ENCODE measurements around the gene SH3GLB2.
"Not testable (repeated sequence)": the region's sequence is repeated elsewhere in the genome, so short reads cannot be mapped to it uniquely, and the experiment has no call there.

Gene SH3GLB2

DNA sequence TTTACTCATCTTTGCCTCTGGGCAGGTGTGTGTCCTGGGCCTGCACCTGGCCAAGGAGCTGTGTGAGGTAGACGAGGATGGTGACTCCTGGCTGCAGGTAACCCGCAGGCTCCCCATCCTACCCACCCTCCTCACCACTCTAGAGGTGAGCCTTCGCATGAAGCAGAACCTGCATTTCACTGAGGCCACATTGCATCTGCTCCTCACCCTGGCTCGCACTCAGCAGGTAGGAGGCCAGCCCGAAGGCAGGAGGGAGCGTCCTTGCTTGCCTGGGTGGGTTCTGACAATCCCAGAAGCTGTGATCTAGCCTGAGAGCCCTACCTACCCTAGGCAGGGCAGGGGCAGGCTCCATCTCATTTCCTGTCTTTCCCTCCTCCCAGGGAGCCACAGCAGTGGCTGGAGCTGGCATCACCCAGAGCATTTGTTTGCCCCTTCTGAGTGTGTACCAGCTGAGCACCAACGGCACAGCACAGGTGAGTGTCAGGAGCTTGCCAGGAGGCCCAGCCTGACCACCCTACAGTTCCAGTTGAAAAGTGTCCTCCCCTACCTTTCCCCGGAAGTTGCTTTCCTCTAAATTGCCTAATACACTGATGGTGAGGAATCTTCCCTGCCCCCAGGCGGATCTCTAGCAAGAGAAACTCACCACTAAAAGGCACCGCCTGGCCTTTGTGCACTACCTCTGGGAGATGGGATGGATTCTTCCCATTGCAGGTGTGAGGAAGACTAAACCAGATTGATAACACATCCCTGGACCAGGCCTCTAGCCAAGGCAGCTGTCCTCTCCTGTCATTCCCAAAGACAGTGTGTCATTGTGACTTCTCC lies 26.4 kb downstream of the SH3GLB2 start:
- no peak for DNase-seq (ENCODE audit: low read depth in 2 of 2)

DNA sequence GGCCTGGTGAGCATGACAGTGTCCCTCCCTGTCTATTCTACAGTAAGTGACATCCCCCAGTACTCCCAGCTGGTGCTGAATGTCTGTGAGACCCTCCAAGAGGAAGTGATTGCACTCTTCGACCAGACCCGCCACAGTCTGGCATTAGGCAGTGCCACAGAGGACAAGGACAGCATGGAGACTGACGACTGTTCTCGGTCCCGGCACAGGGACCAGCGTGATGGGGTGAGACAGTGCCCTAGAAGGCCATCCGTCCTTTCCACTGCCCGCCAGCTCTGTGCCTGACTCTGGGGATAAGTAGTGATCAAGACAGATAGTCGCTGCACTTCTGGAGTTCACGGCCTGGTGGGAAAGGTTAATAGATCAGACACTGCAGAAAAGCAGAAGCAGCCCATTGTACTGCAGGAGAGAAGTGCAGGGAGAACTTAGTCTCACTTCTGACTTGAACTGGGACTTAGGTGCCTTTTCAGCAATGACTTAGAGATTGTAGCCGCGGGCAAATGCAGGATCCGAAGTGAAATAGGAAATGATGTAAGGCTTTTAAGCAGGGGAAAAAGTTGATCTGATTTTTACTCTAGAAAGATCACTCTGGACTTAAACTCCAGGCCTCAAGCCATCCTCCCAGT lies 28.4 kb downstream of the SH3GLB2 start:
- DNase-seq (ENCODE audit: low read depth in 2 of 2), result no peak

DNA sequence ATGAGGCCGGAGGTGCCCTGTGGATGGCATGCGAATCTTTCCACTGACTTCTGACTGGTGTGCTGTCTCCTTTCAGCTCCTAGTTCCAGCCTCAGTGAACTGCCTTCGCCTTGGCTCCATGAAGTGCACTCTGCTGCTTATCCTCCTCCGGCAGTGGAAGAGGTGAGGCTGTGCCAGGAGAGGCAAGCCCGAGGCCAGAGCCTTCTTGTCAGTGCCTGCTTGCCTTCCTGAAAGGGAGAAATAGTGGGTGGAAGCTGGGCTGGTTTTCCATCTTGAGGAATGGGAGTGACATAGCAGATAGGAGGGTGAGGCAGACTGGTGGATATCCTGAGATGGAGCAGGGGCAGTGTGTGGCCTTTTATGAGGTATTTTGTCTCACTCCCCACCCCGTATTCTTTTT lies 29.7 kb downstream of the SH3GLB2 start:
- no peak for DNase-seq (ENCODE audit: low read depth in 2 of 2)

- DNase-seq (ENCODE audit: low read depth in 2 of 2), result no peak
These were observed 32.3 kb downstream of the SH3GLB2 start for GRCh38 chr9:128995791-128996190.

GRCh38 chr9:128992995-128993394 lies 35.1 kb downstream of the SH3GLB2 start:
- DNase-seq (ENCODE audit: low read depth in 2 of 2), result no peak

DNA sequence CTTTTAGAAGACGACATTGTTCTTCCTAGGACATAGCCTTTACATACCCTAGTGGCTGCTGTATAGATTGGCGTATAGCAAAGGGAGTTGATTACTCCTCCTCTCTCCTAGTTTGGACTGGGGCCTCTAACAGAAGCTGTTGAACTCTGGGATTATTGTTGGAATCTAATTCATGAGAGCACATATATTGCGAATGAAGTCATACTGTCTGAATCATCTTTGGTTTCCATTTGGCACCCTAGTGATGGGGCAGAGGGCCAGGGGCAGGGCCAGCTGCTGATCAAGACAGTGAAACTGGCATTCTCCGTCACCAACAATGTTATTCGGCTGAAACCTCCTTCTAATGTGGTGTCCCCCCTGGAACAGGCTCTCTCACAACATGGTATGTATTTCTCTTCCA lies 40.3 kb downstream of the SH3GLB2 start:
- DNase-seq (ENCODE audit: low read depth in 2 of 2), result no peak

DNA sequence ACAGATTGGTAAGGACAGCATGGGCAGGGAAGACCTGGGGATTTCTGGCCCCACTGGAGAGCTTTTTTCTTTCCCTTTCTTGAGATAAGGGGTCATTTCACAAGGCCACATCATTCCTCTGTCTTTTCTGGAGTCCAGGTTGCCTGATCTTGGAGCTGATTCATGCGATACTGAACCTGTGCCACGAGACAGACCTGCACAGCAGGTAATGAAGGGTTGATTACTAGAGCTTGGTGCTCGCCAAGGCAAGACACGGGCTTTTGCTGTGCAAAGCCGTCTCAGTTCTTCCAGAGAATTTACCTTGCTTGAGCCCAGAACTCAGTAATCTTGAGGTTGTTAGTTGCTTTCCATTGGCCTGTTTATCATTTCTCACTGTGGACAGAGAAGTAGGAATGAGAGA lies 41.5 kb downstream of the SH3GLB2 start:
- no peak for DNase-seq (ENCODE audit: low read depth in 2 of 2)

DNA sequence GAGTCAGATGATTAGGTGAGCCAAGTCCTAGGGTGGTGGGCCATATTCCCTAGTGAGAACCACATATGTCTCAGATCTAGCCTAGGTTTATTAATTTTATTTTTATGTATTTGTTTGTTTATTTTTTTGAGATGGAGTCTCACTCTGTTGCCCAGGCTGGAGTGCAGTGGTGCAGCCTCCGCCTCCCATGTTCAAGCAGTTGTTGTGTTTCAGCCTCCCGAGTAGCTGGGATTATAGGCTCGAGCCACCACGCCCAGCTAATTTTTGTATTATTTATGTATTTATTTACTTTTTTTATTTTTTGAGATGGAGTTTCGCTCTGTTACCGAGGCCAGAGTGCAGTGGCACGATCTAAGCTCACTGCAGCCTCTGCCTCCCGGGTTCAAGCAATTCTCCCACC lies 44.6 kb downstream of the SH3GLB2 start:
- no peak for DNase-seq (ENCODE audit: low read depth in 2 of 2)

GRCh38 chr9:128979111-128979510 lies 49.0 kb downstream of the SH3GLB2 start:
- no peak for DNase-seq (ENCODE audit: low read depth in 2 of 2)

GRCh38 chr9:128972956-128973355 lies 55.2 kb downstream of the SH3GLB2 start:
- DNase-seq (ENCODE audit: low read depth in 2 of 2), result no peak

GRCh38 chr9:128969491-128969890 lies 58.6 kb downstream of the SH3GLB2 start:
- no peak for DNase-seq (ENCODE audit: low read depth in 2 of 2)

GRCh38 chr9:128961403-128961802 lies 66.7 kb downstream of the SH3GLB2 start:
- not testable (repeated sequence) for DNase-seq (ENCODE audit: low read depth in 2 of 2)
